GM12878 (cell line): ENCODE measurements around the gene TBCD. TPM values are rescaled to one million over a fixed set of nuclear protein-coding genes. Genes with fewer than 3 reads are reported as not detected.

Experiments
- ATF3 ChIP-seq: IDR thresholded peaks from 2 replicates; pipeline ENCODE4 v1.6.1; 2011; ENCODE audit warnings: low read depth, mild to moderate bottlenecking, low read length, moderate library complexity, borderline replicate concordance; ENCODE audit errors: extremely low read depth
- BACH1 ChIP-seq: fragments of 450-650 bp; IDR thresholded peaks from 2 replicates; pipeline ENCODE4 v1.6.1; 2017; ENCODE audit warnings: mild to moderate bottlenecking, borderline replicate concordance
- DPF2 ChIP-seq: fragments of 450-650 bp; IDR thresholded peaks from 2 replicates; pipeline ENCODE4 v1.6.1; 2017; ENCODE audit warnings: mild to moderate bottlenecking
- ESRRA ChIP-seq: IDR thresholded peaks from 2 replicates; pipeline ENCODE4 v1.6.1; 2012; ENCODE audit warnings: mild to moderate bottlenecking, low read length, improper control_type of control experiment
- EZH2 ChIP-seq: IDR thresholded peaks from 2 replicates; pipeline ENCODE4 v1.6.1; 2012; ENCODE audit warnings: low read depth, mild to moderate bottlenecking, control low read depth, inconsistent platforms, low read length, borderline replicate concordance; ENCODE audit not compliant: control insufficient read depth
- HSF1 ChIP-seq: fragments of 150-350 bp; IDR thresholded peaks from 2 replicates; pipeline ENCODE4 v1.6.1; 2014; ENCODE audit warnings: mild to moderate bottlenecking, low read depth, low read length
- IKZF1 ChIP-seq: fragments of 450-650 bp; conservative IDR thresholded peaks from 2 replicates; pipeline ENCODE4 v1.6.1; 2017; ENCODE audit warnings: antibody characterized with exemption, mild to moderate bottlenecking
- PAX8 ChIP-seq: fragments of 450-650 bp; IDR thresholded peaks from 2 replicates; pipeline ENCODE4 v1.6.1; 2017; ENCODE audit warnings: mild to moderate bottlenecking, moderate library complexity
- REST ChIP-seq: IDR thresholded peaks from 2 replicates; pipeline ENCODE4 v1.6.1; 2012; ENCODE audit warnings: mild to moderate bottlenecking, low read depth, low read length
- SIN3A ChIP-seq: IDR thresholded peaks from 2 replicates; pipeline ENCODE4 v1.6.1; 2012; ENCODE audit warnings: low read depth, low read length, improper control_type of control experiment
- ZNF207 ChIP-seq: fragments of 450-650 bp; IDR thresholded peaks from 2 replicates; pipeline ENCODE4 v1.6.1; 2014; ENCODE audit warnings: antibody characterized with exemption, mild to moderate bottlenecking, borderline replicate concordance
- polyA plus RNA-seq, 11 experiments: library from polyadenylated mRNA; depleted of rRNA in 4 of 11; unstranded in 6 of 11; stranded (reverse) in 5 of 11; fragments of >200 nt; fragmentation: Nextera tagmentation in 4 of 11; fragmentation: Illumina TruSeq in 1 of 11; extraction: Ambion mirVana in 4 of 11; extraction: Trizol in 1 of 11; gene quantifications; 1 replicate in 1 of 11; 2 replicates in 10 of 11; pipeline versions ENCODE4 v1.2.1 to v1.2.3, GENCODE V29; 2011 to 2016; ENCODE audit warnings: inconsistent platforms in 2 of 11, missing spikeins in 2 of 11, low read depth in 1 of 11
- total RNA-seq, 4 experiments: library from RNA; depleted of rRNA in 3 of 4; stranded (reverse); fragments of >200 nt in 3 of 4; fragmentation: Illumina TruSeq in 1 of 4; extraction: Trizol in 1 of 4; gene quantifications; 2 replicates each; pipeline versions ENCODE4 v1.2.1 to v1.2.3, GENCODE V29; 2013 to 2021

TBCD gene
- total and polyA plus RNA-seq, 10 of the 15 experiments (the other 5 are each of a cell fraction or from before 2014, with no cell fraction given): 10.3 to 114 (median 52.4) TPM

GRCh38 chr17:82930043-82930923 is 178.4 kb downstream of the TBCD start (continued):
- no peak for TF ChIP-seq HSF1
- TF ChIP-seq ZNF207: no peak
- TF ChIP-seq IKZF1: no peak
- no peak for TF ChIP-seq DPF2
- no peak for TF ChIP-seq ESRRA
- TF ChIP-seq PAX8: no peak
- no peak for TF ChIP-seq BACH1
- TF ChIP-seq ATF3: no peak
- TF ChIP-seq SIN3A: no peak
- no peak for TF ChIP-seq EZH2
- no peak for TF ChIP-seq REST
